AG08396 (cell line): ENCODE measurements around the gene TNFRSF4.

Experiments
- DNase-seq: peaks from one replicate; pipeline ENCODE4 v3.0.0; 2012; ENCODE audit warnings: low spot score, mixed read lengths

TNFRSF4 gene

GRCh38 chr1:1245178-1245816, 31.3 kb upstream of the TNFRSF4 start:
- no peak for DNase-seq

GRCh38 chr1:1244192-1244811, 30.3 kb upstream of the TNFRSF4 start:
- no peak for DNase-seq

GRCh38 chr1:1243807-1244191, 29.8 kb upstream of the TNFRSF4 start:
- DNase-seq = no peak

GRCh38 chr1:1243266-1243660, 29.3 kb upstream of the TNFRSF4 start:
- DNase-seq = no peak

GRCh38 chr1:1242461-1243265, 28.7 kb upstream of the TNFRSF4 start:
- no peak for DNase-seq

- no peak for DNase-seq
Measured at GRCh38 chr1:1241588-1242219, 27.8 kb upstream of the TNFRSF4 start.

- peak; percentile 77 for DNase-seq
Measured at GRCh38 chr1:1240822-1241587, 27.1 kb upstream of the TNFRSF4 start.

- no peak for DNase-seq
Measured at GRCh38 chr1:1240348-1240732, 26.4 kb upstream of the TNFRSF4 start.

GRCh38 chr1:1239614-1240347, 25.8 kb upstream of the TNFRSF4 start:
- DNase-seq = no peak

GRCh38 chr1:1239227-1239613, 25.3 kb upstream of the TNFRSF4 start:
- no peak for DNase-seq

- DNase-seq = no peak
Measured at GRCh38 chr1:1238702-1239178, 24.8 kb upstream of the TNFRSF4 start.

- DNase-seq = no peak
Measured at GRCh38 chr1:1237874-1238701, 24.1 kb upstream of the TNFRSF4 start.

- no peak for DNase-seq
Measured at GRCh38 chr1:1236945-1237873, 23.3 kb upstream of the TNFRSF4 start.

- DNase-seq = no peak
Measured at GRCh38 chr1:1236176-1236763, 22.3 kb upstream of the TNFRSF4 start.

GRCh38 chr1:1235016-1235744, 21.2 kb upstream of the TNFRSF4 start:
- no peak for DNase-seq

GRCh38 chr1:1234180-1234808, 20.3 kb upstream of the TNFRSF4 start:
- DNase-seq = no peak

- DNase-seq = no peak
Measured at GRCh38 chr1:1233567-1233892, 19.6 kb upstream of the TNFRSF4 start.
